K562 (cell line): ENCODE measurements around the gene GEMIN5. TPM values are rescaled to one million over a fixed set of nuclear protein-coding genes. Genes with fewer than 3 reads are reported as not detected.

Experiments used
- BRF2 ChIP-seq: IDR thresholded peaks from 3 replicates; pipeline ENCODE4 v1.6.1; 2011; ENCODE audit warnings: borderline replicate concordance, mild to moderate bottlenecking; ENCODE audit not compliant: insufficient read length, insufficient read depth
- CREB5 ChIP-seq: fragments of 250-450 bp; sonication (Bioruptor Pico); IDR thresholded peaks from 2 replicates; pipeline ENCODE4 v1.5.0; 2020; ENCODE audit warnings: mild to moderate bottlenecking
- ELK3 ChIP-seq: fragments of 450-650 bp; formaldehyde crosslinking; IDR thresholded peaks from 2 replicates; pipeline ENCODE4 v1.4.0; 2020; ENCODE audit warnings: mild to moderate bottlenecking
- GTF2A2 ChIP-seq: IDR thresholded peaks from 2 replicates; pipeline ENCODE4 v1.6.1; 2016; ENCODE audit warnings: mild to moderate bottlenecking, missing genetic modification characterization, missing compliant biosample characterization
- HMG20A ChIP-seq: fragments of 450-650 bp; formaldehyde crosslinking; conservative IDR thresholded peaks from 2 replicates; pipeline ENCODE4 v1.4.0; 2020; ENCODE audit warnings: mild to moderate bottlenecking, mixed read lengths
- HMG20B ChIP-seq: fragments of 250-450 bp; sonication (Bioruptor Pico); IDR thresholded peaks from 2 replicates; pipeline ENCODE4 v1.5.0; 2021; ENCODE audit warnings: mild to moderate bottlenecking
- MAZ ChIP-seq, 2 experiments: fragments of 450-650 bp in 1 of 2; sonication (generic) in 1 of 2; formaldehyde crosslinking; IDR thresholded peaks in 1 of 2; conservative IDR thresholded peaks in 1 of 2; 2 replicates each; pipeline versions ENCODE4 v1.4.0 to v1.5.0; 2020; ENCODE audit warnings: mild to moderate bottlenecking in 1 of 2, missing genetic modification reagents in 1 of 2
- MLX ChIP-seq, 2 experiments: fragments of 450-650 bp in 1 of 2; sonication (generic) in 1 of 2; formaldehyde crosslinking; conservative IDR thresholded peaks; 2 replicates each; pipeline versions ENCODE4 v1.4.0 to v1.8.1; 2020 to 2022; ENCODE audit warnings: mild to moderate bottlenecking in 1 of 2, missing genetic modification reagents in 1 of 2
- PKNOX1 ChIP-seq: fragments of 450-650 bp; IDR thresholded peaks from 2 replicates; pipeline ENCODE4 v1.6.1; 2016
- POLR2AphosphoS2 ChIP-seq: IDR thresholded peaks from 2 replicates; pipeline ENCODE4 v1.6.1; 2012; ENCODE audit warnings: low read length, improper control_type of control experiment
- PRDM10 ChIP-seq: fragments of 450-650 bp; IDR thresholded peaks from 2 replicates; pipeline ENCODE4 v1.6.1; 2018; ENCODE audit not compliant: partially characterized antibody
- SRF ChIP-seq, 2 experiments: fragments of 250-450, 450-650 bp in 1 of 2; sonication (Bioruptor Pico) in 1 of 2; sonication (generic) in 1 of 2; formaldehyde crosslinking; IDR thresholded peaks; 2 replicates each; pipeline versions ENCODE4 v1.5.0 to v1.5.1; 2020 to 2022; ENCODE audit warnings: mild to moderate bottlenecking in 1 of 2, missing genetic modification reagents in 1 of 2
- TBL1XR1 ChIP-seq, 2 experiments: IDR thresholded peaks; 2 replicates each; pipeline ENCODE4 v1.6.1; 2012; ENCODE audit warnings: improper control_type of control experiment in 2 of 2, low read length in 2 of 2, mild to moderate bottlenecking in 1 of 2
- ZBTB2 ChIP-seq: fragments of 450-650 bp; IDR thresholded peaks from 2 replicates; pipeline ENCODE4 v1.6.1; 2016; ENCODE audit warnings: antibody characterized with exemption
- ZBTB8A ChIP-seq: fragments of 450-650 bp; IDR thresholded peaks from 2 replicates; pipeline ENCODE4 v1.6.1; 2018; ENCODE audit warnings: mild to moderate bottlenecking, moderate library complexity; ENCODE audit not compliant: partially characterized antibody
- polyA plus RNA-seq, 8 experiments: library from polyadenylated mRNA; depleted of rRNA in 4 of 8; stranded (reverse) in 5 of 8; unstranded in 3 of 8; fragments of >200 nt; fragmentation: Nextera tagmentation in 2 of 8; fragmentation: Illumina TruSeq in 1 of 8; extraction: Ambion mirVana in 2 of 8; extraction: Trizol in 1 of 8; gene quantifications; 2 replicates each; pipeline versions ENCODE4 v1.2.1 to v1.2.3, GENCODE V29; 2011 to 2014; ENCODE audit warnings: inconsistent platforms in 1 of 8, missing spikeins in 1 of 8
- total RNA-seq, 7 experiments: library from RNA; depleted of rRNA in 6 of 7; stranded (reverse); fragments of >200 nt in 6 of 7; fragmentation: Illumina TruSeq in 2 of 7; extraction: Trizol in 2 of 7; gene quantifications; 2 replicates each; pipeline versions ENCODE4 v1.2.1 to v1.2.3, GENCODE V29; 2011 to 2021; ENCODE audit warnings: low replicate concordance in 1 of 7

Gene GEMIN5
- total and polyA plus RNA-seq, 9 of the 15 experiments (the other 6 are each of a cell fraction or from before 2014, with no cell fraction given), result 10.3 to 48.2 (median 34.7) TPM

GRCh38 chr5:154937718-154938466 is at the start of gene GEMIN5 (continued):
- TF ChIP-seq ELK3 (CRISPR knock-in tag), result no peak
- TF ChIP-seq TBL1XR1 (IDR thresholded peaks at IDR 0.05; ENCODE audit: low read length in 2 of 2), result no peak
- no peak for TF ChIP-seq MLX (CRISPR knock-in tag; conservative IDR thresholded peaks at IDR 0.05)
- TF ChIP-seq BRF2, result no peak
- TF ChIP-seq HMG20A (CRISPR knock-in tag), result no peak
- TF ChIP-seq PRDM10, result peak; percentile 24
- TF ChIP-seq SRF (CRISPR knock-in tag; IDR thresholded peaks at IDR 0.05), result peak in 1 of 2 experiments; percentile 72; a peak in 1 of 4 replicates
- no peak for TF ChIP-seq ZBTB8A
- no peak for TF ChIP-seq CREB5 (CRISPR knock-in tag)
- TF ChIP-seq GTF2A2 (tag), result no peak
- no peak for TF ChIP-seq POLR2AphosphoS2
- no peak for TF ChIP-seq HMG20B (CRISPR knock-in tag)
- TF ChIP-seq MAZ (CRISPR knock-in tag; conservative IDR thresholded peaks at IDR 0.05 in 1 of 2, IDR thresholded peaks at IDR 0.05 in 1 of 2), result peak; percentile 78 to 90
- no peak for TF ChIP-seq ZBTB2
- no peak for TF ChIP-seq PKNOX1
